Liver (tissue), 9 donors: ENCODE measurements around the gene AK1. TPM values are rescaled to one million over a fixed set of nuclear protein-coding genes. Genes with fewer than 3 reads are reported as not detected.

Source experiments
- DNase-seq: peaks from one replicate; pipeline ENCODE4 v3.0.0-alpha.2; 2017; ENCODE audit warnings: low spot score
- H3K27ac ChIP-seq, 2 donors: one replicate each; pipeline ENCODE4 v1.7.0; 2013; ENCODE audit warnings: inconsistent platforms in 2 of 2, low read length in 2 of 2, control low read depth in 1 of 2, low read depth in 1 of 2, mild to moderate bottlenecking in 1 of 2
- H3K27me3 ChIP-seq, 4 donors: one replicate each; pipeline versions ENCODE4 v1.6.1 to v1.7.0; 2013; ENCODE audit warnings: low read length in 3 of 4, inconsistent platforms in 1 of 4, mild to moderate bottlenecking in 1 of 4, moderate library complexity in 1 of 4; ENCODE audit not compliant: control insufficient read depth in 4 of 4, insufficient read depth in 4 of 4
- H3K36me3 ChIP-seq, 4 donors: one replicate each; pipeline versions ENCODE4 v1.6.1 to v1.7.0; 2013; ENCODE audit warnings: low read length in 3 of 4, mild to moderate bottlenecking in 3 of 4, low read depth in 1 of 4, moderate library complexity in 1 of 4; ENCODE audit not compliant: control insufficient read depth in 4 of 4, insufficient read depth in 3 of 4
- H3K4me1 ChIP-seq, 4 donors: one replicate each; pipeline versions ENCODE4 v1.6.1 to v1.7.0; 2013; ENCODE audit warnings: low read length in 3 of 4, mild to moderate bottlenecking in 3 of 4, moderate library complexity in 1 of 4; ENCODE audit not compliant: control insufficient read depth in 4 of 4, insufficient read depth in 4 of 4
- H3K4me3 ChIP-seq, 3 donors: one replicate each; pipeline versions ENCODE4 v1.6.1 to v1.7.0; 2013; ENCODE audit warnings: low read length in 3 of 3, control low read depth in 1 of 3, low read depth in 1 of 3, mild to moderate bottlenecking in 1 of 3
- H3K9ac ChIP-seq, 2 donors: one replicate each; pipeline ENCODE4 v1.7.0; 2013; ENCODE audit warnings: low read length in 2 of 2, mild to moderate bottlenecking in 2 of 2, moderate library complexity in 2 of 2, control low read depth in 1 of 2, low read depth in 1 of 2
- H3K9me3 ChIP-seq, 4 donors: one replicate each; pipeline versions ENCODE4 v1.6.1 to v1.7.0; 2013; ENCODE audit warnings: low read length in 3 of 4; ENCODE audit not compliant: control insufficient read depth in 4 of 4
- EGR1 ChIP-seq, 2 donors: IDR thresholded peaks; 2 replicates each; pipeline ENCODE4 v1.6.1; 2016 to 2018; ENCODE audit warnings: antibody characterized with exemption in 2 of 2, low read depth in 2 of 2
- FOXA1 ChIP-seq: IDR thresholded peaks from 2 replicates; pipeline ENCODE4 v1.6.1; 2016; ENCODE audit warnings: antibody characterized with exemption
- FOXA2 ChIP-seq: IDR thresholded peaks from 2 replicates; pipeline ENCODE4 v1.6.1; 2016; ENCODE audit warnings: antibody characterized with exemption
- GABPA ChIP-seq, 2 donors: IDR thresholded peaks in 1 of 2; conservative IDR thresholded peaks in 1 of 2; 2 replicates each; pipeline ENCODE4 v1.6.1; 2016; ENCODE audit warnings: antibody characterized with exemption in 2 of 2, mild to moderate bottlenecking in 1 of 2, moderate library complexity in 1 of 2
- HNF4A ChIP-seq, 2 donors: conservative IDR thresholded peaks; 2 replicates each; pipeline ENCODE4 v1.6.1; 2016; ENCODE audit warnings: antibody characterized with exemption in 2 of 2, mild to moderate bottlenecking in 2 of 2
- HNF4G ChIP-seq: IDR thresholded peaks from 2 replicates; pipeline ENCODE4 v1.6.1; 2016; ENCODE audit warnings: antibody characterized with exemption
- JUND ChIP-seq, 2 donors: IDR thresholded peaks; 2 replicates each; pipeline ENCODE4 v1.6.1; 2016; ENCODE audit warnings: antibody characterized with exemption in 2 of 2
- NR2F2 ChIP-seq: IDR thresholded peaks from 2 replicates; pipeline ENCODE4 v1.6.1; 2016; ENCODE audit warnings: antibody characterized with exemption
- RAD21 ChIP-seq, 2 donors: IDR thresholded peaks; 2 replicates each; pipeline ENCODE4 v1.6.1; 2016; ENCODE audit warnings: antibody characterized with exemption in 2 of 2, mild to moderate bottlenecking in 2 of 2
- RXRA ChIP-seq, 2 donors: IDR thresholded peaks; 2 replicates each; pipeline ENCODE4 v1.6.1; 2017 to 2018; ENCODE audit warnings: antibody characterized with exemption in 2 of 2, mild to moderate bottlenecking in 1 of 2
- SP1 ChIP-seq: IDR thresholded peaks from 2 replicates; pipeline ENCODE4 v1.6.1; 2018; ENCODE audit warnings: antibody characterized with exemption, mild to moderate bottlenecking
- TAF1 ChIP-seq: conservative IDR thresholded peaks from 2 replicates; pipeline ENCODE4 v1.6.1; 2016; ENCODE audit warnings: antibody characterized with exemption, mild to moderate bottlenecking
- YY1 ChIP-seq: IDR thresholded peaks from 2 replicates; pipeline ENCODE4 v1.6.1; 2016; ENCODE audit warnings: antibody characterized with exemption, mild to moderate bottlenecking
- WGBS: extraction: QIAGEN DNeasy Blood & Tissue Kit; methylation state at CpG from one replicate; pipeline ENCODE4 v1.1.7; 2013; 5-methylcytosine and 5-hydroxymethylcytosine counted together
- polyA plus RNA-seq, 2 donors: library from polyadenylated mRNA; stranded (reverse) in 1 of 2; unstranded in 1 of 2; fragments of 200-250 nt in 1 of 2; fragments of >200 nt in 1 of 2; fragmentation: Nextera tagmentation in 1 of 2; extraction: Ambion mirVana in 1 of 2; gene quantifications; one replicate each; pipeline versions ENCODE4 v1.2.1 to v1.2.3, GENCODE V29; 2013 to 2015
- total RNA-seq, 2 donors: library from RNA; depleted of rRNA; stranded (reverse); fragments of >200 nt; gene quantifications; one replicate each; pipeline ENCODE4 v1.2.3, GENCODE V29; 2014
- TF ChIP-seq, protein P1 (sequence below): fragments of 150-350 bp; IDR thresholded peaks from 2 replicates; pipeline ENCODE4 v1.5.1; 2017; ENCODE audit warnings: improper control_type of control experiment, low read depth, low read length; ENCODE audit not compliant: missing input control
- TF ChIP-seq, protein P2 (sequence below): IDR thresholded peaks from 2 replicates; pipeline ENCODE4 v1.6.1; 2016; ENCODE audit warnings: antibody characterized with exemption
- TF ChIP-seq, protein P3 (sequence below): IDR thresholded peaks from 2 replicates; pipeline ENCODE4 v1.6.1; 2016; ENCODE audit warnings: antibody characterized with exemption
- TF ChIP-seq, protein P4 (sequence below): IDR thresholded peaks from 2 replicates; pipeline ENCODE4 v1.6.1; 2016; ENCODE audit warnings: antibody characterized with exemption
- TF ChIP-seq, protein P5 (sequence below): IDR thresholded peaks from 2 replicates; pipeline ENCODE4 v1.6.1; 2016; ENCODE audit warnings: antibody characterized with exemption, mild to moderate bottlenecking
- donor health status: healthy.
- donor health status: healthy.
- donor health status: healthy.
- donor health status: healthy.
- donor health status: healthy.

Gene AK1
- total and polyA plus RNA-seq, 4 donors, result 10.6 to 78.3 (median 29.6) TPM

DNA sequence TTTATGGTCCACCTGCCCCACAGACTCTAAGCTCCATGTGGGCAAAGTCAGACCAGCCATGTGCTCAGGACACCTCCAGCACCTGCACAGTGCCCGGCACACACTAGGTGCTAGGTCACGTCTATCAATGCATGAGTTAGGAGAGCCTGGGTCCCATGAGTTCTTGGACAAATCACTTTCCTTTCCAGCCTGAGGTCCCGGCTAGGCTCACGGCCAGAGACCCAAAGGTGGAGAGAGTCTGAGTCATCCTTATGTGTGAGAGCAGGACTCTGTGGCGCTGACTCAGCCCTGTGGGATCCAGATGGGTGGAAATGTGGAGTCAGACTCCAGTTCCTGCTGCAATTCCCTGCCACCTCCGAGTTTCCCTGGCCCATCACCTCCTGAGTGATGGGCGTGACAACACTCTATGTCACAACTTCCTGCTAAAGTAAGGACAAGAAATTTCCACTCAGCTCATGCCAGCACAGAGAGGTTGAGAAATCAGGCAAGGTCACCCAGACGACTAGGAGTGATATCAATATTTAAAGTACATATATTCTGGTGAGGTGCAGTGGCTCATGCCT is 41.9 kb upstream of the AK1 start:
- no peaks in the 10 kb centered on the region for H3K9me3 ChIP-seq
- H3K9ac ChIP-seq, result no peak overlapping the region
- no peak for DNase-seq
- H3K36me3 ChIP-seq, result no peaks in the 10 kb centered on the region
- H3K4me1 ChIP-seq, result peaks cover 7 to 32% (median 18%) of the 10 kb centered on the region in 4 donors
- H3K4me3 ChIP-seq, result no peak overlapping the region
- H3K27ac ChIP-seq, result peak overlapping the region in 1 of 2 donors; percentile 29
- TF ChIP-seq, protein P1, sequence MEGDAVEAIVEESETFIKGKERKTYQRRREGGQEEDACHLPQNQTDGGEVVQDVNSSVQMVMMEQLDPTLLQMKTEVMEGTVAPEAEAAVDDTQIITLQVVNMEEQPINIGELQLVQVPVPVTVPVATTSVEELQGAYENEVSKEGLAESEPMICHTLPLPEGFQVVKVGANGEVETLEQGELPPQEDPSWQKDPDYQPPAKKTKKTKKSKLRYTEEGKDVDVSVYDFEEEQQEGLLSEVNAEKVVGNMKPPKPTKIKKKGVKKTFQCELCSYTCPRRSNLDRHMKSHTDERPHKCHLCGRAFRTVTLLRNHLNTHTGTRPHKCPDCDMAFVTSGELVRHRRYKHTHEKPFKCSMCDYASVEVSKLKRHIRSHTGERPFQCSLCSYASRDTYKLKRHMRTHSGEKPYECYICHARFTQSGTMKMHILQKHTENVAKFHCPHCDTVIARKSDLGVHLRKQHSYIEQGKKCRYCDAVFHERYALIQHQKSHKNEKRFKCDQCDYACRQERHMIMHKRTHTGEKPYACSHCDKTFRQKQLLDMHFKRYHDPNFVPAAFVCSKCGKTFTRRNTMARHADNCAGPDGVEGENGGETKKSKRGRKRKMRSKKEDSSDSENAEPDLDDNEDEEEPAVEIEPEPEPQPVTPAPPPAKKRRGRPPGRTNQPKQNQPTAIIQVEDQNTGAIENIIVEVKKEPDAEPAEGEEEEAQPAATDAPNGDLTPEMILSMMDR, result no peak
- TF ChIP-seq EGR1 (IDR thresholded peaks at IDR 0.05; ENCODE audit: low read depth in 2 of 2) (peak in 1 of 2 donors; percentile 83), TAF1 (no peak), JUND (IDR thresholded peaks at IDR 0.05) (peak; percentile 96 to 97), GABPA (IDR thresholded peaks at IDR 0.05 in 1 of 2, conservative IDR thresholded peaks at IDR 0.05 in 1 of 2) (peak in 1 of 2 donors; percentile 83), HNF4A (conservative IDR thresholded peaks at IDR 0.05) (peak; percentile 38 to 60), SP1 (peak; percentile 82), NR2F2 (no peak), RAD21 (IDR thresholded peaks at IDR 0.05) (peak in 1 of 2 donors; percentile 33), HNF4G (no peak), FOXA2 (no peak), YY1 (peak; percentile 61), FOXA1 (no peak), RXRA (IDR thresholded peaks at IDR 0.05) (peak; percentile 74 to 86)
- TF ChIP-seq, protein P2, sequence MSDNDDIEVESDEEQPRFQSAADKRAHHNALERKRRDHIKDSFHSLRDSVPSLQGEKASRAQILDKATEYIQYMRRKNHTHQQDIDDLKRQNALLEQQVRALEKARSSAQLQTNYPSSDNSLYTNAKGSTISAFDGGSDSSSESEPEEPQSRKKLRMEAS, result peak; percentile 82
- TF ChIP-seq, protein P3, sequence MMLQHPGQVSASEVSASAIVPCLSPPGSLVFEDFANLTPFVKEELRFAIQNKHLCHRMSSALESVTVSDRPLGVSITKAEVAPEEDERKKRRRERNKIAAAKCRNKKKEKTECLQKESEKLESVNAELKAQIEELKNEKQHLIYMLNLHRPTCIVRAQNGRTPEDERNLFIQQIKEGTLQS, result peak; percentile 84
- TF ChIP-seq, protein P4, sequence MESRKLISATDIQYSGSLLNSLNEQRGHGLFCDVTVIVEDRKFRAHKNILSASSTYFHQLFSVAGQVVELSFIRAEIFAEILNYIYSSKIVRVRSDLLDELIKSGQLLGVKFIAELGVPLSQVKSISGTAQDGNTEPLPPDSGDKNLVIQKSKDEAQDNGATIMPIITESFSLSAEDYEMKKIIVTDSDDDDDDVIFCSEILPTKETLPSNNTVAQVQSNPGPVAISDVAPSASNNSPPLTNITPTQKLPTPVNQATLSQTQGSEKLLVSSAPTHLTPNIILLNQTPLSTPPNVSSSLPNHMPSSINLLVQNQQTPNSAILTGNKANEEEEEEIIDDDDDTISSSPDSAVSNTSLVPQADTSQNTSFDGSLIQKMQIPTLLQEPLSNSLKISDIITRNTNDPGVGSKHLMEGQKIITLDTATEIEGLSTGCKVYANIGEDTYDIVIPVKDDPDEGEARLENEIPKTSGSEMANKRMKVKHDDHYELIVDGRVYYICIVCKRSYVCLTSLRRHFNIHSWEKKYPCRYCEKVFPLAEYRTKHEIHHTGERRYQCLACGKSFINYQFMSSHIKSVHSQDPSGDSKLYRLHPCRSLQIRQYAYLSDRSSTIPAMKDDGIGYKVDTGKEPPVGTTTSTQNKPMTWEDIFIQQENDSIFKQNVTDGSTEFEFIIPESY, result no peak
- TF ChIP-seq, protein P5, sequence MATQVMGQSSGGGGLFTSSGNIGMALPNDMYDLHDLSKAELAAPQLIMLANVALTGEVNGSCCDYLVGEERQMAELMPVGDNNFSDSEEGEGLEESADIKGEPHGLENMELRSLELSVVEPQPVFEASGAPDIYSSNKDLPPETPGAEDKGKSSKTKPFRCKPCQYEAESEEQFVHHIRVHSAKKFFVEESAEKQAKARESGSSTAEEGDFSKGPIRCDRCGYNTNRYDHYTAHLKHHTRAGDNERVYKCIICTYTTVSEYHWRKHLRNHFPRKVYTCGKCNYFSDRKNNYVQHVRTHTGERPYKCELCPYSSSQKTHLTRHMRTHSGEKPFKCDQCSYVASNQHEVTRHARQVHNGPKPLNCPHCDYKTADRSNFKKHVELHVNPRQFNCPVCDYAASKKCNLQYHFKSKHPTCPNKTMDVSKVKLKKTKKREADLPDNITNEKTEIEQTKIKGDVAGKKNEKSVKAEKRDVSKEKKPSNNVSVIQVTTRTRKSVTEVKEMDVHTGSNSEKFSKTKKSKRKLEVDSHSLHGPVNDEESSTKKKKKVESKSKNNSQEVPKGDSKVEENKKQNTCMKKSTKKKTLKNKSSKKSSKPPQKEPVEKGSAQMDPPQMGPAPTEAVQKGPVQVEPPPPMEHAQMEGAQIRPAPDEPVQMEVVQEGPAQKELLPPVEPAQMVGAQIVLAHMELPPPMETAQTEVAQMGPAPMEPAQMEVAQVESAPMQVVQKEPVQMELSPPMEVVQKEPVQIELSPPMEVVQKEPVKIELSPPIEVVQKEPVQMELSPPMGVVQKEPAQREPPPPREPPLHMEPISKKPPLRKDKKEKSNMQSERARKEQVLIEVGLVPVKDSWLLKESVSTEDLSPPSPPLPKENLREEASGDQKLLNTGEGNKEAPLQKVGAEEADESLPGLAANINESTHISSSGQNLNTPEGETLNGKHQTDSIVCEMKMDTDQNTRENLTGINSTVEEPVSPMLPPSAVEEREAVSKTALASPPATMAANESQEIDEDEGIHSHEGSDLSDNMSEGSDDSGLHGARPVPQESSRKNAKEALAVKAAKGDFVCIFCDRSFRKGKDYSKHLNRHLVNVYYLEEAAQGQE, result peak; percentile 32
- H3K27me3 ChIP-seq, result no peaks in the 10 kb centered on the region
- WGBS, result 48% methylated on average over 8 of the region's 8 CpGs
